GM10266 (cell line): ENCODE data around the gene DAAM1.

Experiments
- DNase-seq: peaks from one replicate; pipeline ENCODE4 v3.0.0; 2012; ENCODE audit errors: extremely low spot score
- TF ChIP-seq, protein P1 (sequence below): IDR thresholded peaks from 2 replicates; pipeline ENCODE4 v1.5.1; 2012; ENCODE audit warnings: mild to moderate bottlenecking, low read depth; ENCODE audit not compliant: control insufficient read depth, insufficient read depth; ENCODE audit errors: missing control alignments

DAAM1 gene

DNA sequence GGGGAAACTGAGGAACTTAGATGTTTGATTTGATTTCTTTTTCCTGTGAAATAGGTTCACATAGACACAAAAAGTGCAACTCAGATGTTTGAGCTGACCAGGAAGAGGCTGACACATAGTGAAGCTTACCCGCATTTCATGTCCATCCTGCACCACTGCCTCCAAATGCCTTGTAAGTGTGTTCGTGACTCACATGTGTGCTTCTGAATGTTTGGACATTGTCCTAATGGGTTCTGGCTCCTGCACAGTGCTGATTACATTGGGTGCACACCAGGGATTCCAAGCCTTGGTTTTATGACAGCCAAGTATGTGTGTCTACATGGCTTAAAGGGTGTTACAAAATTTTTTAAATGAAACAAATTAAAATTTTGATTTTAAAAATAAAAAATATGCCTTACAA lies 137.4 kb downstream of the DAAM1 start:
- no peak for DNase-seq

DNA sequence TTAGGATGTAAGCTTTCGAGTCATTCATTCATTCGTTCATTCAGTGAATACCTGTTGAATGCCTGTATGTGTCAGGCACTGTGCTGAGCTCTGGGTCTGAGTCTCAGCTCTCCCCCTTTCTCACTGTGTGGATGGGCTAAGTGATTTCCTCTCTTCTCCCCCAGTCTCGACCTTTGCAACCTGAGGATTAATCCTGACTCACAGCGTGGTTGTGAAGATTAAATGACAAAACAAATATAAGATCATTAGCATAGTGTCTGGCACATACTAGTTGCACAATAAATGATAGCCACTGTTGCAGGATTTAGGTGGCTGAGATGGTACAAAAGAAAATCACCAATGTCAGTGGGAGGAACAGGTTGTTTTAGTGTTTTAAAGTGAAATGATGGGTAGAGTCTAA lies 140.0 kb downstream of the DAAM1 start:
- DNase-seq = no peak
- TF ChIP-seq, protein P1, sequence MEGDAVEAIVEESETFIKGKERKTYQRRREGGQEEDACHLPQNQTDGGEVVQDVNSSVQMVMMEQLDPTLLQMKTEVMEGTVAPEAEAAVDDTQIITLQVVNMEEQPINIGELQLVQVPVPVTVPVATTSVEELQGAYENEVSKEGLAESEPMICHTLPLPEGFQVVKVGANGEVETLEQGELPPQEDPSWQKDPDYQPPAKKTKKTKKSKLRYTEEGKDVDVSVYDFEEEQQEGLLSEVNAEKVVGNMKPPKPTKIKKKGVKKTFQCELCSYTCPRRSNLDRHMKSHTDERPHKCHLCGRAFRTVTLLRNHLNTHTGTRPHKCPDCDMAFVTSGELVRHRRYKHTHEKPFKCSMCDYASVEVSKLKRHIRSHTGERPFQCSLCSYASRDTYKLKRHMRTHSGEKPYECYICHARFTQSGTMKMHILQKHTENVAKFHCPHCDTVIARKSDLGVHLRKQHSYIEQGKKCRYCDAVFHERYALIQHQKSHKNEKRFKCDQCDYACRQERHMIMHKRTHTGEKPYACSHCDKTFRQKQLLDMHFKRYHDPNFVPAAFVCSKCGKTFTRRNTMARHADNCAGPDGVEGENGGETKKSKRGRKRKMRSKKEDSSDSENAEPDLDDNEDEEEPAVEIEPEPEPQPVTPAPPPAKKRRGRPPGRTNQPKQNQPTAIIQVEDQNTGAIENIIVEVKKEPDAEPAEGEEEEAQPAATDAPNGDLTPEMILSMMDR = no peak

More for the DNA sequence above, 137.4 kb downstream of the DAAM1 start:
- TF ChIP-seq, protein P1 = no peak

DNA sequence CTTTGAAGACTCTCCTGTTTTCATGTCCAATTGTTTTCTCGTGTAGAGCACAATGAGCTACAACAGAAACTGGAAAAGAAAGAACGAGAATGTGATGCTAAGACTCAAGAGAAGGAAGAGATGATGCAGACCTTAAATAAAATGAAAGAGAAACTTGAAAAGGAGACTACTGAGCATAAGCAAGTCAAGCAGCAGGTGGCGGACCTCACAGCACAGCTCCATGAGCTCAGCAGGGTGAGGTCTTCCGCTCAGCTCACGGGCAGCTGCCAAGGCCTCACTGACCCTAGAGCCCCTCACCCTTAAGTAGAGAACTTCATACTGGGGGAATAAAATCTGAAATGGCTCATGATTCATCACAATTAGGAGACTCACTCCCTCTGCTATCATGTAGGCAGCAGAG lies 142.0 kb downstream of the DAAM1 start:
- TF ChIP-seq, protein P1 = no peak
- peak; percentile 18 for DNase-seq

DNA sequence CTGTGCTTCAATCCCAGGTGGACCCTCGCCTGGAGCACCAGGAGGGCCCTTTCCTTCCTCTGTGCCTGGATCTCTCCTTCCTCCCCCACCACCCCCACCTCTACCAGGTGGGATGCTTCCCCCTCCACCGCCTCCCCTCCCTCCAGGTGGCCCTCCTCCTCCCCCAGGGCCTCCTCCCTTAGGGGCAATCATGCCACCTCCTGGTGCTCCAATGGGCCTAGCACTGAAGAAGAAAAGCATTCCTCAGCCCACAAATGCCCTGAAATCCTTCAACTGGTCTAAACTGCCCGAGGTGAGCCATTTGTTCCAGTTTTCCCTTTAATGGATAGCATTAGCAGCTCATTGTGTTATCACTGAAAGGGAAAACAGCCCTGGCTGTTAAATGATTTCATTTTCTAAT lies 142.8 kb downstream of the DAAM1 start:
- TF ChIP-seq, protein P1 = no peak
- no peak for DNase-seq

DNA sequence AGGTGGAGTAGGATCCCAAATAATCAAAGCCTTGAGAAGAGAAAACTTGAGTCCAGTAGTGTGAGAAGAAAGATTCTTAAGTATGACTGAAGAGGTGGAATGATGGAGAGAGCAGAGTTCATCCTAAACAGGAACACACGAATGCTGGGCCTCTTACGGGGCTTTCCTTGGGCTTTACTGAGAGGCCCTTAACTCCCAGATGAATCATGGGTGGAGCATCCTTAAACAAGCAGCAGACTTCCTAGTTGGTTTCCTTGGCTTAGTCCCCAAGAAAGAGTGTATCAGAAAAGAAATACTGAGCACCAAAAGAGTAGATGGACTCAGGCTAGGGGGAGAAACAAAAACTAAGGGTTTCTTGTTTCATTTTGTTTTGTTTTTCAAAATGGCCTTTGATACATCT lies 144.3 kb downstream of the DAAM1 start:
- TF ChIP-seq, protein P1 = no peak
- no peak for DNase-seq

DNA sequence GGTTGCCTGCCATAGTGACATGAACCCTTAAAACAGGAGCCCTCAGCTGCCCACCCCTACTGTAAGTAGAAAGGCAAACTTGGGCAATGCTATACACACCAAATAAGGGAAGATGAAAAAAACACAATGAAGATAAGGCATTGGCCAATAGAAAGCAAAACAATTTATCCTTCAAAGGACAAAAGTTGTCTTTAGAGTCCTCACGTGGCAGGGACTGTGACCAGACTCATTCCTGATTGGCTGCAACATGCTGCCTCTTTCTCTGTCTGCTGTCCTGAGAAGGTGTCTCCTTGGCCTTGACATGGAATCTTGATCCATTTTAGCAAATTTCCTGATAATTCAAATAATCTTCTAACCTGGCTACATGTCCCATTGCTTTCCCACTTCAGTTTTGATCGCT lies 144.8 kb downstream of the DAAM1 start:
- DNase-seq = no peak
- TF ChIP-seq, protein P1 = no peak

DNA sequence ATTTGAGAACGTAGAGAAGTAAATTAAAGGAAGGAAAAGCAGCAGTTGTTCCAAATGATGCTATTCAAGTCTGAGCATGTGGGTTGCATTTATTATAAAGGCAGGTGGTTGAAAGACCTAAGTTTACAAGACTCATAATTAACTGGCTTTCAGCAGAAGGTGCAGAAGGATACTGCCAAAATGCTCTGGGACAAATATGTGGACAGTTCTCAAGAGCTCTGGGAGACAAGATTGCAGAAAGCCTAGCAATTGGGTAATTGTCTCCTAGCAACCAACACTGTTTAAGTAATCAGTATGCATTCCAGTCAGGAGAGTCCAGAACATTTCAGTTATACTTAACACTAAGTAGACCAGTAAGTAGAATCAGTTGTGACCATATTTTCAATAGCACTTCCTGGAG lies 145.2 kb downstream of the DAAM1 start:
- DNase-seq = no peak
- TF ChIP-seq, protein P1 = no peak
